RPMI8226 (cell line): ENCODE data around the gene ABCC4.
A peak's percentile ranks its signal among the peaks of the same experiment; 100 is the strongest.
"Not testable (repeated sequence)": the region's sequence is repeated elsewhere in the genome, so short reads cannot be mapped to it uniquely, and the experiment has no call there.

Experiments used
- DNase-seq: peaks from one replicate; pipeline ENCODE4 v3.0.0-alpha.2; 2015

ABCC4 gene

GRCh38 chr13:95296326-95296925, 4.8 kb downstream of the ABCC4 start:
- peak; percentile 44 for DNase-seq

GRCh38 chr13:95295026-95295425, 6.2 kb downstream of the ABCC4 start:
- DNase-seq, result peak; percentile 38

- no peak for DNase-seq
These were observed 8.6 kb downstream of the ABCC4 start for GRCh38 chr13:95292622-95293021.

GRCh38 chr13:95289901-95290300, 11.3 kb downstream of the ABCC4 start:
- DNase-seq, result not testable (repeated sequence)

- no peak for DNase-seq
These were observed 12.2 kb downstream of the ABCC4 start for GRCh38 chr13:95289020-95289444.

GRCh38 chr13:95284436-95284835, 16.8 kb downstream of the ABCC4 start:
- no peak for DNase-seq

- no peak for DNase-seq
These were observed 22.2 kb downstream of the ABCC4 start for GRCh38 chr13:95279016-95279415.

GRCh38 chr13:95276037-95276505, 25.2 kb downstream of the ABCC4 start:
- DNase-seq, result no peak

GRCh38 chr13:95275322-95276036, 25.8 kb downstream of the ABCC4 start:
- DNase-seq, result no peak

GRCh38 chr13:95273592-95274132, 27.6 kb downstream of the ABCC4 start:
- not testable (repeated sequence) for DNase-seq

GRCh38 chr13:95272076-95272475, 29.2 kb downstream of the ABCC4 start:
- not testable (repeated sequence) for DNase-seq

- DNase-seq, result no peak
These were observed 31.5 kb downstream of the ABCC4 start for GRCh38 chr13:95269756-95270155.

GRCh38 chr13:95268343-95269065, 32.7 kb downstream of the ABCC4 start:
- not testable (repeated sequence) for DNase-seq

- no peak for DNase-seq
These were observed 33.4 kb downstream of the ABCC4 start for GRCh38 chr13:95267662-95268342.

GRCh38 chr13:95264225-95264624, 37.0 kb downstream of the ABCC4 start:
- DNase-seq, result no peak

GRCh38 chr13:95262837-95263384, 38.3 kb downstream of the ABCC4 start:
- DNase-seq, result no peak

- DNase-seq, result no peak
These were observed 39.3 kb downstream of the ABCC4 start for GRCh38 chr13:95261956-95262355.

GRCh38 chr13:95260031-95260525, 41.2 kb downstream of the ABCC4 start:
- DNase-seq, result no peak

- DNase-seq, result no peak
These were observed 42.5 kb downstream of the ABCC4 start for GRCh38 chr13:95258619-95259194.

- no peak for DNase-seq
These were observed 43.2 kb downstream of the ABCC4 start for GRCh38 chr13:95258098-95258497.

GRCh38 chr13:95256091-95256490, 45.2 kb downstream of the ABCC4 start:
- no peak for DNase-seq
